Measurements from ENCODE around the gene HSD11B2. TPM values are rescaled to one million over a fixed set of nuclear protein-coding genes. Genes with fewer than 3 reads are reported as not detected.

Gene HSD11B2
- total and polyA plus RNA-seq, 10 donors, result 0.85 to 18.3 (median 4.2) TPM

- H3K4me1 ChIP-seq, result peaks cover 28 to 71% (median 54%) of the 10 kb centered on the region in 6 donors
- no peak for TF ChIP-seq POLR2AphosphoS5 (IDR thresholded peaks at IDR 0.05)
- TF ChIP-seq CTCF (IDR thresholded peaks at IDR 0.05 in 8 of 11, conservative IDR thresholded peaks at IDR 0.05 in 3 of 11), result no peak
- TF ChIP-seq POLR2A (IDR thresholded peaks at IDR 0.05), result no peak
- 31 to 43% (median 39%) methylated on average over 11 to 13 of the region's 13 CpGs for WGBS, 5 donors
- DNase-seq, result no peak
- intact Hi-C loops (cut with DNase I; ENCODE audit: low total_unique reads), result loop anchor here (5.0 kb wide), 1 partner anchor 32 kb away; no protein-coding TSS in a partner anchor
- peak overlapping the region in 1 of 8 donors; percentile 68 for H3K27ac ChIP-seq
- peaks cover 0 to 55% (median 16%) of the 10 kb centered on the region in 7 donors for H3K27me3 ChIP-seq (replicated peaks in 1 of 7)
- H3K9me3 ChIP-seq, result no peaks in the 10 kb centered on the region
- peak overlapping the region; percentile 29 to 78 (median 53) for H3K4me3 ChIP-seq
- H3K36me3 ChIP-seq, result no peaks in the 10 kb centered on the region
Measured at GRCh38 chr16:67429799-67430503, 970 bp upstream of the HSD11B2 start.

GRCh38 chr16:67430504-67430976, 381 bp upstream of the HSD11B2 start:
- Histone ChIP-seq H3K27me3 (replicated peaks in 1 of 7) (peaks cover 0 to 51% (median 16%) of the 10 kb centered on the region in 7 donors), H3K27ac (peak overlapping the region in 6 of 8 donors; percentile 29 to 71 (median 63)), H3K4me3 (peak overlapping the region; percentile 29 to 78 (median 53)), H3K36me3 (peaks cover 0 to 2% (median 0%) of the 10 kb centered on the region in 6 donors), H3K4me1 (peaks cover 30 to 77% (median 60%) of the 10 kb centered on the region in 6 donors), H3K9me3 (no peaks in the 10 kb centered on the region)
- TF ChIP-seq POLR2AphosphoS5 (IDR thresholded peaks at IDR 0.05) (peak in 1 of 3 donors; percentile 45), POLR2A (IDR thresholded peaks at IDR 0.05) (no peak)
- DNase-seq, result no peak
- intact Hi-C loops (cut with DNase I; ENCODE audit: low total_unique reads), result no loop called here
- WGBS, 5 donors, result 1 to 4% (median 1%) methylated on average over 9 to 53 of the region's 53 CpGs

GRCh38 chr16:67431775-67432505, 1.0 kb downstream of the HSD11B2 start:
- 36 to 43% (median 38%) methylated on average over 12 to 13 of the region's 13 CpGs for WGBS, 5 donors
- H3K4me1 ChIP-seq, result peaks cover 32 to 91% (median 65%) of the 10 kb centered on the region in 6 donors
- H3K9me3 ChIP-seq, result no peaks in the 10 kb centered on the region
- H3K27me3 ChIP-seq (replicated peaks in 1 of 7), result peaks cover 0 to 51% (median 16%) of the 10 kb centered on the region in 7 donors
- intact Hi-C loops (cut with DNase I; ENCODE audit: low total_unique reads), result no loop called here
- H3K27ac ChIP-seq, result peak overlapping the region in 6 of 8 donors; percentile 43 to 71 (median 63)
- H3K4me3 ChIP-seq, result peak overlapping the region; percentile 25 to 78 (median 52)
- TF ChIP-seq POLR2A (IDR thresholded peaks at IDR 0.05), result no peak
- no peak for TF ChIP-seq POLR2AphosphoS5 (IDR thresholded peaks at IDR 0.05)
- TF ChIP-seq CTCF (IDR thresholded peaks at IDR 0.05 in 8 of 11, conservative IDR thresholded peaks at IDR 0.05 in 3 of 11), result no peak
- DNase-seq, result no peak
- H3K36me3 ChIP-seq, result peaks cover 0 to 16% (median 7%) of the 10 kb centered on the region in 6 donors

GRCh38 chr16:67432506-67432890, 1.6 kb downstream of the HSD11B2 start:
- H3K27me3 ChIP-seq (replicated peaks in 1 of 7), result peaks cover 0 to 51% (median 16%) of the 10 kb centered on the region in 7 donors
- no peak for DNase-seq
- peaks cover 32 to 96% (median 67%) of the 10 kb centered on the region in 6 donors for H3K4me1 ChIP-seq
- peaks cover 0 to 21% (median 12%) of the 10 kb centered on the region in 6 donors for H3K36me3 ChIP-seq
- TF ChIP-seq POLR2A (IDR thresholded peaks at IDR 0.05), result no peak
- TF ChIP-seq CTCF (IDR thresholded peaks at IDR 0.05 in 8 of 11, conservative IDR thresholded peaks at IDR 0.05 in 3 of 11), result no peak
- no peak for TF ChIP-seq POLR2AphosphoS5 (IDR thresholded peaks at IDR 0.05)
- no peaks in the 10 kb centered on the region for H3K9me3 ChIP-seq
- WGBS, 5 donors, result 51 to 62% (median 61%) methylated on average over 5 of the region's 5 CpGs
- intact Hi-C loops (cut with DNase I; ENCODE audit: low total_unique reads), result no loop called here
- peak overlapping the region in 4 of 8 donors; percentile 8 to 68 (median 52) for H3K27ac ChIP-seq
- H3K4me3 ChIP-seq, result peak overlapping the region in 5 of 8 donors; percentile 44 to 78 (median 56)

All from spleen (tissue), 11 donors.